CD4-positive, alpha-beta T cell treated with Interleukin-2 at 100 ng/mL for 4 hours (primary cell): Measurements from ENCODE around the gene SIPA1L3.

Experiments
- DNase-seq: peaks from one replicate; pipeline ENCODE4 v3.0.0-alpha.2; 2020; ENCODE audit warnings: low spot score

SIPA1L3 gene

GRCh38 chr19:38111898-38112297, 204.9 kb downstream of the SIPA1L3 start:
- no peak for DNase-seq

- no peak for DNase-seq
Measured at GRCh38 chr19:38114651-38115050, 207.6 kb downstream of the SIPA1L3 start.

GRCh38 chr19:38115271-38115802, 208.3 kb downstream of the SIPA1L3 start:
- no peak for DNase-seq

GRCh38 chr19:38118176-38118575, 211.2 kb downstream of the SIPA1L3 start:
- DNase-seq: no peak

- no peak for DNase-seq
Measured at GRCh38 chr19:38120471-38121025, 213.5 kb downstream of the SIPA1L3 start.

GRCh38 chr19:38122402-38123093, 215.5 kb downstream of the SIPA1L3 start:
- DNase-seq: no peak

- no peak for DNase-seq
Measured at GRCh38 chr19:38125238-38125637, 218.2 kb downstream of the SIPA1L3 start.

- no peak for DNase-seq
Measured at GRCh38 chr19:38130399-38130798, 223.4 kb downstream of the SIPA1L3 start.

- DNase-seq: no peak
Measured at GRCh38 chr19:38132781-38133180, 225.8 kb downstream of the SIPA1L3 start.

- no peak for DNase-seq
Measured at GRCh38 chr19:38133319-38133718, 226.3 kb downstream of the SIPA1L3 start.

- DNase-seq: peak; percentile 20
Measured at GRCh38 chr19:38134540-38135149, 227.6 kb downstream of the SIPA1L3 start.

- no peak for DNase-seq
Measured at GRCh38 chr19:38135150-38135998, 228.4 kb downstream of the SIPA1L3 start.

- no peak for DNase-seq
Measured at GRCh38 chr19:38139122-38139521, 232.1 kb downstream of the SIPA1L3 start.

GRCh38 chr19:38141108-38141507, 234.1 kb downstream of the SIPA1L3 start:
- DNase-seq: no peak

GRCh38 chr19:38142176-38143035, 235.4 kb downstream of the SIPA1L3 start:
- peak; percentile 17 for DNase-seq

- DNase-seq: no peak
Measured at GRCh38 chr19:38143847-38144246, 236.8 kb downstream of the SIPA1L3 start.

- DNase-seq: no peak
Measured at GRCh38 chr19:38144667-38145066, 237.7 kb downstream of the SIPA1L3 start.

- DNase-seq: no peak
Measured at GRCh38 chr19:38145623-38146022, 238.6 kb downstream of the SIPA1L3 start.

- DNase-seq: no peak
Measured at GRCh38 chr19:38148337-38148736, 241.3 kb downstream of the SIPA1L3 start.

GRCh38 chr19:38149661-38150061, 242.7 kb downstream of the SIPA1L3 start:
- DNase-seq: no peak

- no peak for DNase-seq
Measured at GRCh38 chr19:38151242-38151641, 244.2 kb downstream of the SIPA1L3 start.
